OCI-LY7 (cell line): ENCODE results near the gene MIGA1. TPM values are rescaled to one million over a fixed set of nuclear protein-coding genes. Genes with fewer than 3 reads are reported as not detected.
A peak's percentile ranks its signal among the peaks of the same experiment; 100 is the strongest.

ENCODE experiments used
- BruUV-seq: library from RNA; stranded (reverse); fragments of 400-500 nt; replicated peaks from 2 replicates; lab custom pipeline; 2021; lab: Mats Ljungman, UMichigan
- CTCF ChIA-PET: fragments of 300-600 bp; sonication (Branson Sonifier 250); formaldehyde crosslinking; loops from one replicate; lab custom pipeline; 2022; ENCODE audit warnings: antibody characterized with exemption; ENCODE audit not compliant: unreplicated experiment; lab: Charles Lee
- POLR2A ChIA-PET: fragments of 300-600 bp; sonication (Branson Sonifier 250); formaldehyde crosslinking; loops from one replicate; lab custom pipeline; 2022; ENCODE audit warnings: antibody characterized with exemption; lab: Charles Lee
- DNase-seq: peaks from one replicate; pipeline ENCODE4 v3.0.0-alpha.2; 2015; ENCODE audit warnings: low spot score
- H2AFZ ChIP-seq: fragments of 200-600 bp; sonication (generic), shearing (Covaris generic); 2 replicates; pipeline ENCODE4 v1.6.1; 2014; ENCODE audit warnings: mild to moderate bottlenecking, antibody characterized with exemption, low read length, moderate library complexity
- H3K27ac ChIP-seq: fragments of 200-600 bp; sonication (generic); 2 replicates; pipeline ENCODE4 v1.5.1; 2014; ENCODE audit warnings: mixed run types, low read depth, mild to moderate bottlenecking, moderate library complexity, low read length, inconsistent platforms; ENCODE audit not compliant: poor library complexity, severe bottlenecking
- H3K36me3 ChIP-seq: fragments of 200-600 bp; sonication (generic); 2 replicates; pipeline ENCODE4 v1.6.1; 2014; ENCODE audit warnings: mild to moderate bottlenecking, antibody characterized with exemption, low read length, moderate library complexity, mixed read lengths; ENCODE audit not compliant: insufficient read depth
- H3K4me1 ChIP-seq: fragments of 200-600 bp; sonication (generic); 2 replicates; pipeline ENCODE4 v1.5.1; 2014; ENCODE audit warnings: mild to moderate bottlenecking, low read length; ENCODE audit not compliant: insufficient read depth, poor library complexity, severe bottlenecking
- H3K4me2 ChIP-seq: fragments of 200-600 bp; sonication (generic); 2 replicates; pipeline ENCODE4 v1.6.1; 2014; ENCODE audit warnings: mild to moderate bottlenecking, low read length
- H3K4me3 ChIP-seq: fragments of 200-600 bp; sonication (generic); 2 replicates; pipeline ENCODE4 v1.5.1; 2014; ENCODE audit warnings: mild to moderate bottlenecking, low read depth, low read length; ENCODE audit not compliant: poor library complexity, severe bottlenecking
- H3K79me2 ChIP-seq: fragments of 200-600 bp; sonication (generic); 2 replicates; pipeline ENCODE4 v1.6.1; 2016; ENCODE audit warnings: low read depth, mild to moderate bottlenecking, low read length, moderate library complexity, mixed read lengths; ENCODE audit not compliant: insufficient read depth
- H3K9me2 ChIP-seq: fragments of 200-600 bp; sonication (generic); 2 replicates; pipeline ENCODE4 v1.6.1; 2016; ENCODE audit warnings: mild to moderate bottlenecking, low read length, mixed read lengths; ENCODE audit not compliant: insufficient read depth
- H3K9me3 ChIP-seq: fragments of 200-600 bp; sonication (generic); 2 replicates; pipeline ENCODE4 v1.6.1; 2014; ENCODE audit warnings: mild to moderate bottlenecking, mixed run types, low read length, mixed read lengths
- H4K20me1 ChIP-seq: fragments of 200-600 bp; sonication (generic); 2 replicates; pipeline ENCODE4 v1.6.1; 2014; ENCODE audit warnings: mild to moderate bottlenecking, antibody characterized with exemption, low read length, moderate library complexity, mixed read lengths; ENCODE audit not compliant: insufficient read depth
- EZH2phosphoT487 ChIP-seq: fragments of 200-600 bp; sonication (generic); IDR thresholded peaks from 2 replicates; pipeline ENCODE4 v1.6.1; 2018; ENCODE audit warnings: low read depth, borderline replicate concordance, mild to moderate bottlenecking, mixed run types, antibody characterized with exemption, low read length, moderate library complexity, mixed read lengths
- intact Hi-C: fragments of 100-400 bp; cut with micrococcal nuclease; formaldehyde crosslinking; loops from one replicate; pipeline ENCODE4 v1.10.0; 2022; ENCODE audit not compliant: unreplicated experiment
- total RNA-seq, 2 experiments: library from RNA; depleted of rRNA in 1 of 2; stranded (reverse); fragments of >200 nt in 1 of 2; shearing (Covaris generic) in 1 of 2; gene quantifications; 2 replicates each; pipeline ENCODE4 v1.2.3, GENCODE V29; 2014 to 2022
- TF ChIP-seq, protein P1 (sequence below): fragments of 200-600 bp; sonication (generic); conservative IDR thresholded peaks from 2 replicates; pipeline ENCODE4 v1.5.1; 2014; ENCODE audit warnings: mild to moderate bottlenecking, antibody characterized with exemption, low read length, moderate library complexity, mixed read lengths

Gene MIGA1
- total RNA-seq, 2 experiments from 2014 or later = 5.1 to 8.4 TPM

DNA sequence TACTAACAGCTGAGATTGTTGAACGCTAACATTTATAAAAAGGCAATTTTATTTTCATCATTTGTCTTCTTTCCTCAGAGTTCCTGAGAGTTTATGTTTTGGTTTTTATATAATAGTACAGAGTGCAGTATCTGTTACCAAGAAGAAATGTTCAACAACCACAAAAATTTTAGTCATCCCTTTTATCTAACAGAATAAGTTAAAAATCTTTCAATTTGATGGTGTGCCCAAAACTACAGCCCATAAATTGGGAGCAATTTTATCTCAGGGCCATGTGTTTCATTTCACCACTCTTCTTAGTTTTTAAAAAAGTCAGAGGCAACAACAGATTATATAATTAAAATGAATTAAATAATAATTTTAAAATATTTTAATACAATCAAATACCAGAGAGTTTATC lies 146.1 kb downstream of the MIGA1 start:
- H3K27ac ChIP-seq = no peak overlapping the region
- ChIA-PET CTCF (no interaction called here), POLR2A (interaction anchor here (0.6 to 1.7 kb wide), 3 partner anchors 10 to 26 kb away, joined by 3 to 7 read pairs (median 3); no protein-coding TSS in a partner anchor)
- DNase-seq = no peak
- H3K79me2 ChIP-seq = no peaks in the 10 kb centered on the region
- H2AFZ ChIP-seq = no peak overlapping the region
- H3K4me2 ChIP-seq = no peak overlapping the region
- no peaks in the 10 kb centered on the region for H3K9me2 ChIP-seq
- no peaks in the 10 kb centered on the region for H3K9me3 ChIP-seq
- H3K4me3 ChIP-seq = no peak overlapping the region
- H3K36me3 ChIP-seq = no peaks in the 10 kb centered on the region
- intact Hi-C loops = loop anchor here (5.0 kb wide), 1 partner anchor 187 kb away; no protein-coding TSS in a partner anchor
- H4K20me1 ChIP-seq = no peaks in the 10 kb centered on the region
- BruUV-seq = no TSS peak
- H3K4me1 ChIP-seq = peaks cover 5% of the 10 kb centered on the region
- TF ChIP-seq, protein P1, sequence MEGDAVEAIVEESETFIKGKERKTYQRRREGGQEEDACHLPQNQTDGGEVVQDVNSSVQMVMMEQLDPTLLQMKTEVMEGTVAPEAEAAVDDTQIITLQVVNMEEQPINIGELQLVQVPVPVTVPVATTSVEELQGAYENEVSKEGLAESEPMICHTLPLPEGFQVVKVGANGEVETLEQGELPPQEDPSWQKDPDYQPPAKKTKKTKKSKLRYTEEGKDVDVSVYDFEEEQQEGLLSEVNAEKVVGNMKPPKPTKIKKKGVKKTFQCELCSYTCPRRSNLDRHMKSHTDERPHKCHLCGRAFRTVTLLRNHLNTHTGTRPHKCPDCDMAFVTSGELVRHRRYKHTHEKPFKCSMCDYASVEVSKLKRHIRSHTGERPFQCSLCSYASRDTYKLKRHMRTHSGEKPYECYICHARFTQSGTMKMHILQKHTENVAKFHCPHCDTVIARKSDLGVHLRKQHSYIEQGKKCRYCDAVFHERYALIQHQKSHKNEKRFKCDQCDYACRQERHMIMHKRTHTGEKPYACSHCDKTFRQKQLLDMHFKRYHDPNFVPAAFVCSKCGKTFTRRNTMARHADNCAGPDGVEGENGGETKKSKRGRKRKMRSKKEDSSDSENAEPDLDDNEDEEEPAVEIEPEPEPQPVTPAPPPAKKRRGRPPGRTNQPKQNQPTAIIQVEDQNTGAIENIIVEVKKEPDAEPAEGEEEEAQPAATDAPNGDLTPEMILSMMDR = no peak
- TF ChIP-seq EZH2phosphoT487 = no peak

DNA sequence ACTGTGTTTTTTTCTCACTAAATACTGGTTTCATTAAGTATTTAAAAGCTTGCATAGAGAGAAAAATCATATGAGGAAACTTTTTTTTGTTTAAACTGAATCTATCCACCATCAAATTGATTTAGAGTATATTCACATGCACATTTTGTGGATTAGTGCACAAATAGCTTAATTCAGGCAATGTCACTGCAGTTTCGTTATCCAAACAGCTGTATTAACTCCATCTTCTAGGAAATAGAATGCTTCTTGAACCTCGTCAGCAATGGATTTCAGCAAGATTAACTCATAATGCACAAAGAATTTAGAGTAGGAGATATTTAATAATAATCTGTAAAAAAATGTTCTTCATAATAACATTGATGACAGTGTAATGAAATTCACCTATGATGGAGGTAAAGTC lies 146.5 kb downstream of the MIGA1 start:
- POLR2A ChIA-PET = interaction anchor here (1.2 to 1.7 kb wide), 2 partner anchors 10 to 26 kb away, joined by 3 to 7 read pairs; no protein-coding TSS in a partner anchor
- no peaks in the 10 kb centered on the region for H3K9me3 ChIP-seq
- BruUV-seq = no TSS peak
- H3K36me3 ChIP-seq = no peaks in the 10 kb centered on the region
- H3K4me3 ChIP-seq = no peak overlapping the region
- H3K79me2 ChIP-seq = no peaks in the 10 kb centered on the region
- H3K27ac ChIP-seq = no peak overlapping the region
- no peak for DNase-seq
- intact Hi-C loops = loop anchor here (5.0 kb wide), 1 partner anchor 186 kb away; no protein-coding TSS in a partner anchor
- H4K20me1 ChIP-seq = no peaks in the 10 kb centered on the region
- no peaks in the 10 kb centered on the region for H3K9me2 ChIP-seq
- TF ChIP-seq, protein P1 = no peak
- no peak for TF ChIP-seq EZH2phosphoT487
- H3K4me2 ChIP-seq = no peak overlapping the region
- CTCF ChIA-PET = no interaction called here
- H2AFZ ChIP-seq = no peak overlapping the region
- peaks cover 5% of the 10 kb centered on the region for H3K4me1 ChIP-seq

DNA sequence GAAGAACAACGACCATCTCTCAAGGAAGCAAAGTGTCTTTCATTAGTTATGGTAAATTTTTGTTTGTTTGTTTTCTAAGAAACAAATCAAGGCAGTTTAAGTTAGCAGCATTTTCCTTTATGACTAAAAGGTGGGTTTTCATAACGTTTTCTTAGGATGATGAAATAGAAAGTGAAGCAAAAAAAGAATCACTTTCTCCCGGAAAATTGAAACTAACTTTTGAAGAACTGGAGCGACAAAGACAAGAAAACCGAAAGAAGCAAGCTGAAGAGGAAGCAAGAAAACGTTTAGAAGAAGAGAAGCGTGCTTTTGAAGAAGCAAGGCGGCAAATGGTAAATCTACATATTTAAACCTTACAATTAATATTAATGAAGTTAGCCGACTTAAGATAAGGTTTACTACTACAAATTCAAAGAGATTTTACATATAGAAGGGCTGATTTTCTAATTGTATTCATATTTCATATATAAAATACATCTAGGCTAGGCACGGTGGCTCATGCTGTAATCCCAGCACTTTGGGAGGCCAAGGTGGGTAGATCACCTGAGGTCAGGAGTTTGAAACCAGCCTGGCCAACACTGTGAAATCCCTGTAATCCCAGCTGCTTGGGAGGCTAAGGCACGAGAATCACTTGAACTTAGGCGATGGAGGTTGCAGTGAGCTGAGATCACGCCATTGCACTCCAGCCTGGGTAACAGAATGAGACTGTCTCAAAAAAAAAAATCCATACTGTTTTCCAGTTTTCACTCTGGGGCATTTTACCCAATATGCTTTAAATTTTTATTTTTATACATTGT lies 147.3 kb downstream of the MIGA1 start:
- Histone ChIP-seq H3K27ac (no peak overlapping the region), H3K4me2 (peak overlapping the region; percentile 63), H3K79me2 (no peaks in the 10 kb centered on the region), H2AFZ (0 out of 2 replicates have a peak overlapping the region, but pooled peaks have one; percentile 66), H4K20me1 (no peaks in the 10 kb centered on the region), H3K9me3 (no peaks in the 10 kb centered on the region), H3K9me2 (no peaks in the 10 kb centered on the region), H3K4me1 (peaks cover 5% of the 10 kb centered on the region), H3K36me3 (no peaks in the 10 kb centered on the region), H3K4me3 (peak overlapping the region; percentile 37)
- intact Hi-C loops = loop anchor here (5.0 kb wide), 1 partner anchor 186 kb away; no protein-coding TSS in a partner anchor
- CTCF ChIA-PET = no interaction called here
- TF ChIP-seq, protein P1 = no peak
- TF ChIP-seq EZH2phosphoT487 = no peak
- POLR2A ChIA-PET = no interaction called here
- no TSS peak for BruUV-seq
- DNase-seq = no peak
